Measurements from ENCODE around the gene PALLD. TPM values are rescaled to one million over a fixed set of nuclear protein-coding genes. Genes with fewer than 3 reads are reported as not detected.

Gene PALLD
- total RNA-seq, 1 donor from 2014 or later: 204 TPM

- Histone ChIP-seq H3K36me3 (no peaks in the 10 kb centered on the region), H3K27ac (peak overlapping the region; percentile 82 to 90), H3K27me3 (no peaks in the 10 kb centered on the region), H3K4me3 (no peak overlapping the region), H3K4me1 (peaks cover 0 to 46% of the 10 kb centered on the region in 2 donors), H3K9me3 (no peaks in the 10 kb centered on the region)
- no peak for TF ChIP-seq CTCF (IDR thresholded peaks at IDR 0.05)
- intact Hi-C loops (cut with DNase I): loop anchor here (2.0 to 5.0 kb wide), 2 partner anchors 49 to 66 kb away; no protein-coding TSS in a partner anchor
- peak in 1 of 2 donors; percentile 70 for DNase-seq (ENCODE audit: low spot score in 2 of 2)
Measured at GRCh38 chr4:168766604-168767316, 269.9 kb downstream of the PALLD start.

- peaks cover 0 to 46% of the 10 kb centered on the region in 2 donors for H3K4me1 ChIP-seq
- DNase-seq (ENCODE audit: low spot score in 2 of 2): peak in 1 of 2 donors; percentile 73
- H3K9me3 ChIP-seq: no peaks in the 10 kb centered on the region
- peak overlapping the region; percentile 77 to 90 for H3K27ac ChIP-seq
- H3K36me3 ChIP-seq: no peaks in the 10 kb centered on the region
- peak overlapping the region in 1 of 2 donors; percentile 23 for H3K4me3 ChIP-seq
- H3K27me3 ChIP-seq: no peaks in the 10 kb centered on the region
- no peak for TF ChIP-seq CTCF (IDR thresholded peaks at IDR 0.05)
- intact Hi-C loops (cut with DNase I): loop anchor here (5.0 kb wide), 1 partner anchor 52 kb away; no protein-coding TSS in a partner anchor
Measured at GRCh38 chr4:168769416-168769815, 272.6 kb downstream of the PALLD start.

GRCh38 chr4:168769837-168770236 is 273.0 kb downstream of the PALLD start:
- peak overlapping the region; percentile 77 to 90 for H3K27ac ChIP-seq
- H3K27me3 ChIP-seq: no peaks in the 10 kb centered on the region
- no peak overlapping the region for H3K4me3 ChIP-seq
- H3K36me3 ChIP-seq: no peaks in the 10 kb centered on the region
- intact Hi-C loops (cut with DNase I): loop anchor here (5.0 kb wide), 1 partner anchor 53 kb away; no protein-coding TSS in a partner anchor
- no peaks in the 10 kb centered on the region for H3K9me3 ChIP-seq
- TF ChIP-seq CTCF (IDR thresholded peaks at IDR 0.05): no peak
- H3K4me1 ChIP-seq: peaks cover 0 to 46% of the 10 kb centered on the region in 2 donors
- DNase-seq (ENCODE audit: low spot score in 2 of 2): no peak

- Histone ChIP-seq H3K27ac (peak overlapping the region in 1 of 2 donors; percentile 3), H3K36me3 (no peaks in the 10 kb centered on the region)
Measured at GRCh38 chr4:168771251-168771650, 274.4 kb downstream of the PALLD start.

More at GRCh38 chr4:168771251-168771650, 274.4 kb downstream of the PALLD start:
- H3K9me3 ChIP-seq: peaks cover 4 to 9% of the 10 kb centered on the region in 2 donors
- intact Hi-C loops (cut with DNase I): no loop called here
- H3K27me3 ChIP-seq: no peaks in the 10 kb centered on the region
- peaks cover 0 to 33% of the 10 kb centered on the region in 2 donors for H3K4me1 ChIP-seq
- H3K4me3 ChIP-seq: no peak overlapping the region
- DNase-seq (ENCODE audit: low spot score in 2 of 2): no peak
- no peak for TF ChIP-seq CTCF (IDR thresholded peaks at IDR 0.05)
